Activated T-cell treated with anti-CD3 and anti-CD28 coated beads, Interleukin-2, amount 50 U/mL, for 48 hours (primary cell): Measurements from ENCODE around the gene DOCK11.
"Not testable (repeated sequence)": the region's sequence is repeated elsewhere in the genome, so short reads cannot be mapped to it uniquely, and the experiment has no call there.

ENCODE experiments used
- DNase-seq, 2 experiments: peaks; one replicate each; pipeline ENCODE4 v3.0.0-alpha.2; 2020

DOCK11 gene

GRCh38 chrX:118574666-118575065 lies 79.1 kb downstream of the DOCK11 start:
- DNase-seq: no peak

GRCh38 chrX:118577041-118577440 lies 81.4 kb downstream of the DOCK11 start:
- no peak for DNase-seq

DNA sequence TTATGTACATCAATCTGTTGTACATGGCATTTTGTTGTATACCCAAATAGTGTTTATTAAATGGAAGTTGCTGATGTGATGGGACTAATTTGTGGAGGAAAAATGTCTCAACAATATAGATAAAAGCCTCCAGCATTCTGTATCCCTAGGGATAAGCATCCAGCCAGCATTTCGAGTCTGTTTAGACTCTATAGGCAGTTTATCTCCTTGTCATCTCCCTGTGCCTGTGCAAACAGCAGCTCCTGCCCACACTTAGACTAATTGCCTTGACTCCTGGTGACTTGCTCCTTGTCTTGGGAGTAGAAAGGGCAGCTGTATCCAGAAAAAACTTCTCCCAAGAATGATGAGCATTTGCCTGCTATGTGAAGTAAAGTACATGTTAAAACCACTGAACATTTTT lies 83.8 kb downstream of the DOCK11 start:
- no peak for DNase-seq

- DNase-seq: not testable (repeated sequence)
These were observed 87.3 kb downstream of the DOCK11 start for GRCh38 chrX:118582926-118583325.

GRCh38 chrX:118583781-118584180 lies 88.2 kb downstream of the DOCK11 start:
- no peak for DNase-seq

- DNase-seq: no peak
These were observed 89.7 kb downstream of the DOCK11 start for GRCh38 chrX:118585296-118585695.

GRCh38 chrX:118586206-118586605 lies 90.6 kb downstream of the DOCK11 start:
- DNase-seq: not testable (repeated sequence)

DNA sequence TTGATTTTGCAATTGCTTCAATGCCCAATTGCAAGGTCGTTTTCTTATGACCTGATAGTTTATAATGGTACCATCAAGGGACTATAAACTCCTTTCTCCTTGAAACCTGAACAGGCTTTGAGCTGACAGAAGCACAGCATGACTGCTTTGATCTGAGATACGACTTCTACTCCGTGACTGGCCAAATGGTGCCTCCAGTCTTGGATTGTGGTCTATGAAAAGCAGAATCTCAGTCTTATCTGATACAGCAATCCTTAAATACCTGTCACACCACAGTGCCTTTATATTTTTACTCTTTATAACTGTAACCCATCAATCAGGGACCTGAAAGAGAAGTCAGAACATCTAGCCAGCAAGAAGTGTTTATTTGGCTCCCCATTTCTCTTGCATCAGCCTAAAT lies 93.1 kb downstream of the DOCK11 start:
- DNase-seq: no peak

GRCh38 chrX:118589227-118589626 lies 93.6 kb downstream of the DOCK11 start:
- no peak for DNase-seq

GRCh38 chrX:118593407-118593806 lies 97.8 kb downstream of the DOCK11 start:
- no peak for DNase-seq

DNA sequence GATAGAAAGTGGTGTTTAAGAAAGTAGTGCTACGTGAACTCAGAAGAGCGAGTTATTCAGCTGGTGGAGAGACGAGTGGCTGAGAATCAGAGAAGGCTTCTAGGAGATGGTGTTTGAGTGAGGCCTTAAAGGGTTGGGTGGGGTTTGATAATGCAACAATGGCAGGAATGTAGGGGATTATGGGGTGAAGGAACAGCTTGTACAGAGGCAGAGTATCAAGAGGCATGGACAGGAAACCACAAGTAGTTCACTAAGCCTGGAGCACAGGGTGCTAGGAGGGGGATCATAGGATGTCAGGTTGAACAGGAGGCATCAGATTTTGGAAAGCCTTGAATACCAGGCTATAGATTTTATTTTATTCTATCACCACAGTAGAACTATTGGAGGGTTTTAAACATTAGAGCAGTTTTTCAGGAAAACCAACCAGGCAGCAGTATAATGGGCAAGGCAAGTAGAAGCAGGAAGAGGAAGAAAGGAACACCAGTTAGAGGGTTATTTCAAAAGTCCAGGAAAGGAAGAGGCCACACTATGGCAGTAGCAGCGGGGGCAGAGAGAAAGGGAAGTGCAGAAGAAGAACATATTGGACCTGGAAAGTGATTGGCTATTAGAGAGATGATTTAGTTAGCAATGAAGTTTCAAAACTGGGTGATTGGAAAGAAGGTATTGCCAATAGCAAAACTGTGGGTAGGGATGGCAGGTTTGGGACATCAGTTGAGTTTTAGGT lies 99.2 kb downstream of the DOCK11 start:
- no peak for DNase-seq

DNA sequence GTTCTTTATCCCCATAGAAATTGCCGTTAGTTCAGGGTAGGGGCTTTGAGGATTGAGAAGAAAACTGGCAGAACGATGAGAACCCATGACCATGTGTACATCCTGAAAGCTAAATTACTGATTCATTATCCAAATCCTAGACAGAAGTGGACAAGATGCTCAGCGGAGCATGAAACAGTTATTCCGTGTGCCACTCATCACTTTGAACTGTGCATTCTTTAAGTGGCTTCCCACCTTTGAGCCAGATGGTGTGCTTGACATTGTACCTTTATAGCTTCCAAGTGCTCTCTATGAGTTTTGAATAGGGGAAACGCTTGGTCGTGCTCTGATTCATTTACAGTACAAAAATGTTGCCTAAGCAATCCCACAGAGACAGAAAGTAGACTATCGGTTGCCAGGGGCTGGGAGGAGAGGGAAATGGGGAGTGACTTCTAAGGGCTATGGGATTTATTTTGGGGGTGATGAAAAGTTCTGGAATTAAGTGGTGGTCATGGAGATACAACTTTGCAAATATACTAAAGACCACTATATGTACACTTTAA lies 100.0 kb downstream of the DOCK11 start:
- no peak for DNase-seq

DNA sequence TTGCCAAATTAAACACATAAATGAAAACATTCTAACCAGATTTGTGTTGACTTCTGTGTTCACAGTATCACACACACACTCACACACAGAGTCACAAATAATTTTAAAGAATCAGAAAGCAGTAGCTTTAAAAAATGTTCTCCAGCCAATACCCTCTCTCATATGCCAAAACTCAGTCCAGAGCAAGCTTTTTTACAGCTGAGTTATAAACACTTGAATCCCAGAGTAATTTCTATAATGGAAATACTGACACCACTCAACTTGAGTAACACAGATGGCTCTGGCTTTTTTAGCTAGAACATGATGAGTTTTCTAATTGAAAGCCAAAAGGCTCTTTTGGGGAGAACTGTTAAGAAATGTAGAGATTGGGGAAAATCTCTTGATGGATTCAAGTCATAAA lies 100.8 kb downstream of the DOCK11 start:
- no peak for DNase-seq

DNA sequence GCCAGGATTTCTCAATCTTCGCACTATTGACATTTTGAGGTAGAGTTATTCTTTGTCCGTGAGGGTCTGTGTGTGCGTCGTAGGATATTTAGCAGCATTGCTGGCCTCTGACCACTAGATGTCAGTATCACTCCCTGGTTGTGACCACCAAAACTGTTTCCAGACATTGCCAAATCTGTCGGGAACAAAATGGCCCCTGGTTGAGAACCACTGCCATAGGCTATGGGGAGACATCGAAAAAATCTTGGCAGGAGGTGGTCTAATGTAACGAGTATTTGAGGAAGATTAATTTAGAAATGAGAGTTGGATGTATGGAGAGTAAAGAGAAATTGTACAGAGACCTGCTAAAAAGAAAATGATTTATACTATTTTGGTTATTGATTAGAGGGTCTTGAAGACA lies 108.4 kb downstream of the DOCK11 start:
- peak; percentile 44 to 52 for DNase-seq

DNA sequence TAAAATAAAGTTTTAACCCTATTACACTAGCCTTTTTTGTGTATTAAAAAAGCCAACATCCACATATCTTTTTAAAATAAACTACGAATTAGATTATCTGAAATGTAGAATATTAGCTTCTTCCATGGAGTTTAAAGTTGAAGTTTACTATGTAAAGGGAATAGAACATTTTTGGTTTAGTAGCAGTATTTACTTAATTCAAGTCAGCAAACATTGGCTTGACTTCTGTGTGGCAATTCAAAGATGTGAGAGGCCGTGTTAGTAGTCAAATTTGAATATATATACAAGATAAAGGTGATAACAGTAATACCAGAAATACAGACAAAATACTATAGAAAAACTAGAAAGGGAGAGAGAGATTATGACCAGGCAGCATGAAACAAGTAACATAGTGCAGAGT lies 116.7 kb downstream of the DOCK11 start:
- DNase-seq: no peak

DNA sequence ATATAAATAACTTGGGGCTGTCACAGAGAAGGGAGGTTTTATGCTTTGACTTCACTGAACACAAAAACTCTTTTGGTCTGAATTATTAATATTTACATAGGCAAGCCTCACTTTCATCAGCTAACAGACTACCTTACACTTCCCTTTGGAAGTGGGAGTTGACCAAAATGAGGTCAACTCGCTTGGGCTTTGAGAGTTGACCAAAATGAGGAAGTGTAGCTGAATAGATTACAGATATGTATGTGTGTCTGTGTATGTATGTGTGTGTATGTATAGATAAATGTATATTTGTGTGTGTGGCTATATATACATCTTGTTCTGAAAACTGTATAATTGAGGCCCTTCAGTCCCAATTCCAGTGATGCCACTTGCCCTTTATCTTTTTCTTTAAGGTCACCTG lies 118.5 kb downstream of the DOCK11 start:
- DNase-seq: no peak

DNA sequence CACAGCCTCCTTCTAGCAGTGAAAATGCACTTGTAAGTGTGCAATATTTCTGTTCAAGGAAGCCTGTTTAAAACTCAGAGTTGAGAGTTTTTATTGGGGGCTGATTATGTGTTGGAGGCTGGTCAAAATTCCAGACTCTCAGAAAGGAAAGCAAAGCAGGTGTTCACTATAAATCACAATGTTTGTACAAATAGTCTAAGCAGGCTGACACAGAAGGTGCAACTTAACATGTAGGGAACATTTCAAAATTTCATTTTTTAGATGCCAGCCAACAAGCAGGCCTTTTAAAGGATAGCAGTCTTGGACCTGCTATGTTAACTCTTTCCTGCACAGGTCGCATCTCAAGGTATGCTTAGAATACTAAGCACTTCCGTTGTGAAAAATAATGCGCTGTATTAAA lies 119.5 kb downstream of the DOCK11 start:
- no peak for DNase-seq

GRCh38 chrX:118621081-118621759 lies 125.6 kb downstream of the DOCK11 start:
- DNase-seq: no peak

DNA sequence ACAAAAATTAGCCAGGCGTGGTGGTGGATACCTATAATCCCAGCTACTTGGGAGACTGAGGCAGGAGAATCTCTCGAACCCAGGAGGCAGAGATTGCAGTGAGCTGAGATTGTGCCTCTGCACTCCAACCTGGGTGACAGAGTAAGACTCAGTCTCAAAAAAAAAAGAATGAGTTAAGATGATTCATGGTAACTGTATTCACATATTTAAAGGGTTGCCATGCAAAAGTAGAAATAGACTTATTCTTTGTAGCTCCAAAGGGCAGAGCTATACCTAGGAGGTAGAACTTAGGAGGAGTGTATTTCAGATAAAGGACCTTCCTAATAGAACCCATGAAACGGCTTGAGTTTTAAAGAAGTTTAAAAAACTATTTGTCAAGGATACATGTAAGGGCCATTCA lies 127.4 kb downstream of the DOCK11 start:
- DNase-seq: no peak

GRCh38 chrX:118626346-118626745 lies 130.7 kb downstream of the DOCK11 start:
- DNase-seq: no peak

DNA sequence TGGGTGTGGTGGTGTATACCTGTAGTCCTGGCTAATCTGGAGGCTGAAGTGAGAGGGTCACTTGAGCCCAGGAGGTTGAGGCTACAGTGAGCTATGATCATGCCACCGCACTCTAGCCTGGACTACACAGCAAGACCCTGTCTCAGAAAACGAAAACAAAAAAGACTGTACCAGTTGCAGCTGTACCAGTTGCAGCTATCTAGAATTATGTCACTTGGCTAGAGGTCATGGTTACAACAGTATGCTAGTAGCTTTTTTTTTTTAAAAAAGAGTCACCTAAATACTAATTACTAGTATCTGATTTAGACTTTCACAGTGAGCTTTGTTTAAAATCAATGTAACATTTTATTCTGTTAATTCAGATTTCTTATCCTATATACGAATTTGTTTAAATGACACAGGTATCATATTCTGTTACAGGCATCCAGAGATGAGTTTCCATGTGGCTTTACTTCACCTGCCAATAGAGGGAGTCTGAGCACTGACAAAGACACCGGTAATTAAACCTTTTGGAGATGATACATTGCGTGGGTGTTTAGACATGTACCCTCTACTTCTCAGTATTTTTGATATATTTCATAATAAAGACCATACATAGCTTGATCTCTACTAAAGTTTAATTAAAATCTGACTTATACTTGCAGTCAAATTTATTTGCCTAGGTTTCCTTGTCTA lies 131.6 kb downstream of the DOCK11 start:
- no peak for DNase-seq

- no peak for DNase-seq
These were observed 135.2 kb downstream of the DOCK11 start for GRCh38 chrX:118630848-118631247.

DNA sequence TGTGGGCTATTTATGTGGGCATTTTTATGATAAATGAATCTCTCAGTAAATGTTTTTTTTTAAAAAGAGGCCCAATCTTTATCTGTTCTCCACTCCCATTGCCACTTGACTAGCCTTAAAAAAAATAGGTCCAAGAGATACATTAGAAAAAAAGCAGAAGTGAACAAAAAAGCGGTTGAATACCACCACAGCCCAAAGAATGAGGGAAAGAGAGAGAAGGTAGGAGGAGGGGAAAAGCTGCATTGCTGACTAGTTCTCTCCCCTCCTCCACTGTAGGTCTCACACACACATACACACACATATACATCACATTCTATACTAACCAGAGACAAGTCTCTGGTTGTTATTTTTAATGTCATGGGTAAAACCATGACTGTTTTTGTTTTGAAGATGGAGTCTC lies 136.0 kb downstream of the DOCK11 start:
- DNase-seq: no peak

- DNase-seq: no peak
These were observed 137.2 kb downstream of the DOCK11 start for GRCh38 chrX:118632862-118633261.
